Measurements from ENCODE around the gene DCLK2.

DNA sequence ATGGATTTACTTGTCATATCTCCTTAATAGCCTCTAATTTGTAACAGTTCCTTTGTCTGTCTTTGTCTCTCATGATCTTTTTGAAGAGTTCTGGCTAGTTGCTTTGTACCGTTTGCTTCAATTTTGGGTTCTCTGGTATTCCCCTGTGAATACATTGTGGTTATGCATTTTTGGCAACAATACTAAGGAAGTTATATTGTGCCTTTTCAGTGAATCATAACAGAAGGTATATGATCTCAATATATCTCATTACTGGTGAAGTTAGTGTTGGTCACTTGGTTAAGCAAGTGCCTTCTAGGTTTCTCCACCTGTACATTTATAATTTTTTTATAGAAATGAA is 48.6 kb downstream of the DCLK2 start:
- TF ChIP-seq, protein P1, sequence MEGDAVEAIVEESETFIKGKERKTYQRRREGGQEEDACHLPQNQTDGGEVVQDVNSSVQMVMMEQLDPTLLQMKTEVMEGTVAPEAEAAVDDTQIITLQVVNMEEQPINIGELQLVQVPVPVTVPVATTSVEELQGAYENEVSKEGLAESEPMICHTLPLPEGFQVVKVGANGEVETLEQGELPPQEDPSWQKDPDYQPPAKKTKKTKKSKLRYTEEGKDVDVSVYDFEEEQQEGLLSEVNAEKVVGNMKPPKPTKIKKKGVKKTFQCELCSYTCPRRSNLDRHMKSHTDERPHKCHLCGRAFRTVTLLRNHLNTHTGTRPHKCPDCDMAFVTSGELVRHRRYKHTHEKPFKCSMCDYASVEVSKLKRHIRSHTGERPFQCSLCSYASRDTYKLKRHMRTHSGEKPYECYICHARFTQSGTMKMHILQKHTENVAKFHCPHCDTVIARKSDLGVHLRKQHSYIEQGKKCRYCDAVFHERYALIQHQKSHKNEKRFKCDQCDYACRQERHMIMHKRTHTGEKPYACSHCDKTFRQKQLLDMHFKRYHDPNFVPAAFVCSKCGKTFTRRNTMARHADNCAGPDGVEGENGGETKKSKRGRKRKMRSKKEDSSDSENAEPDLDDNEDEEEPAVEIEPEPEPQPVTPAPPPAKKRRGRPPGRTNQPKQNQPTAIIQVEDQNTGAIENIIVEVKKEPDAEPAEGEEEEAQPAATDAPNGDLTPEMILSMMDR (conservative IDR thresholded peaks at IDR 0.05; ENCODE audit: low read depth, low read length) = no peak
- TF ChIP-seq EZH2 (IDR thresholded peaks at IDR 0.05; ENCODE audit: low read length, unreplicated experiment) = no peak
